H9 (cell line): ENCODE measurements around the gene LMCD1. TPM values are rescaled to one million over a fixed set of nuclear protein-coding genes. Genes with fewer than 3 reads are reported as not detected.

Experiments
- DNase-seq: peaks from one replicate; pipeline ENCODE4 v3.0.0-alpha.2; 2017
- H2AFZ ChIP-seq: one replicate; pipeline ENCODE4 v1.6.1; 2013; ENCODE audit warnings: mild to moderate bottlenecking, low read length, control low read depth, moderate library complexity
- H2AK5ac ChIP-seq: 2 replicates; pipeline ENCODE4 v1.6.1; 2013; ENCODE audit warnings: low read length, control low read depth, mixed read lengths; ENCODE audit not compliant: insufficient read length
- H2BK120ac ChIP-seq: one replicate; pipeline ENCODE4 v1.6.1; 2013; ENCODE audit warnings: low read depth, mild to moderate bottlenecking, low read length, control low read depth, inconsistent platforms; ENCODE audit not compliant: poor library complexity, severe bottlenecking
- H2BK12ac ChIP-seq: 2 replicates; pipeline ENCODE4 v1.6.1; 2013; ENCODE audit warnings: low read length, control low read depth, mixed read lengths, low read depth; ENCODE audit not compliant: insufficient read length
- H2BK15ac ChIP-seq: 2 replicates; pipeline ENCODE4 v1.6.1; 2013; ENCODE audit warnings: low read depth, low read length, control low read depth
- H2BK20ac ChIP-seq: one replicate; pipeline ENCODE4 v1.6.1; 2013; ENCODE audit warnings: low read depth, mild to moderate bottlenecking, low read length, control low read depth, inconsistent platforms; ENCODE audit not compliant: poor library complexity, severe bottlenecking
- H2BK5ac ChIP-seq: 2 replicates; pipeline ENCODE4 v1.6.1; 2013; ENCODE audit warnings: low read length, control low read depth, mixed read lengths; ENCODE audit not compliant: insufficient read length
- H3K14ac ChIP-seq: 2 replicates; pipeline ENCODE4 v1.6.1; 2013; ENCODE audit warnings: low read length, control low read depth; ENCODE audit not compliant: insufficient read depth
- H3K18ac ChIP-seq: 2 replicates; pipeline ENCODE4 v1.6.1; 2013; ENCODE audit warnings: low read depth, mild to moderate bottlenecking, mixed read lengths, low read length, control low read depth; ENCODE audit not compliant: insufficient read length
- H3K23ac ChIP-seq: 2 replicates; pipeline ENCODE4 v1.6.1; 2013; ENCODE audit warnings: low read length, control low read depth, mixed read lengths, low read depth; ENCODE audit not compliant: insufficient read length
- H3K23me2 ChIP-seq: 2 replicates; pipeline ENCODE4 v1.6.1; 2013; ENCODE audit warnings: low read depth, mild to moderate bottlenecking, mixed read lengths, low read length, control low read depth; ENCODE audit not compliant: insufficient read length, poor library complexity, severe bottlenecking
- H3K27ac ChIP-seq: 2 replicates; pipeline ENCODE4 v1.5.1; 2013; ENCODE audit warnings: low read length, control low read depth, mixed read lengths, low read depth; ENCODE audit not compliant: insufficient read length
- H3K27me3 ChIP-seq: 2 replicates; pipeline ENCODE4 v1.6.1; 2013; ENCODE audit warnings: low read length, control low read depth, inconsistent platforms; ENCODE audit not compliant: insufficient read depth
- H3K4ac ChIP-seq: 2 replicates; pipeline ENCODE4 v1.6.1; 2013; ENCODE audit warnings: low read depth, mild to moderate bottlenecking, control low read depth, inconsistent platforms, low read length, moderate library complexity
- H3K4me1 ChIP-seq: 2 replicates; pipeline ENCODE4 v1.6.1; 2013; ENCODE audit warnings: low read length, control low read depth, inconsistent platforms; ENCODE audit not compliant: insufficient read depth
- H3K4me2 ChIP-seq: 2 replicates; pipeline ENCODE4 v1.6.1; 2013; ENCODE audit warnings: low read length, control low read depth, mixed read lengths; ENCODE audit not compliant: insufficient read length, insufficient read depth
- H3K56ac ChIP-seq: 2 replicates; pipeline ENCODE4 v1.6.1; 2013; ENCODE audit warnings: low read depth, mild to moderate bottlenecking, mixed read lengths, low read length, control low read depth; ENCODE audit not compliant: insufficient read length
- H3K79me1 ChIP-seq: 2 replicates; pipeline ENCODE4 v1.6.1; 2013; ENCODE audit warnings: low read depth, mild to moderate bottlenecking, moderate library complexity, low read length, control low read depth, inconsistent platforms; ENCODE audit not compliant: insufficient read depth, poor library complexity, severe bottlenecking
- H3K79me2 ChIP-seq: 2 replicates; pipeline ENCODE4 v1.6.1; 2013; ENCODE audit warnings: low read length, control low read depth, inconsistent platforms; ENCODE audit not compliant: insufficient read depth
- H3K9ac ChIP-seq: 2 replicates; pipeline ENCODE4 v1.6.1; 2013; ENCODE audit warnings: low read length, control low read depth, mixed read lengths; ENCODE audit not compliant: insufficient read length; ENCODE audit errors: extremely low read depth
- H3K9me3 ChIP-seq: one replicate; pipeline ENCODE4 v1.6.1; 2013; ENCODE audit warnings: low read depth, low read length, inconsistent platforms; ENCODE audit not compliant: control insufficient read depth
- H3T11ph ChIP-seq: one replicate; pipeline ENCODE4 v1.6.1; 2013; ENCODE audit warnings: mild to moderate bottlenecking, low read length, control low read depth, inconsistent platforms
- H4K20me1 ChIP-seq: one replicate; pipeline ENCODE4 v1.6.1; 2013; ENCODE audit not compliant: control insufficient read depth, insufficient read length, insufficient read depth
- H4K5ac ChIP-seq: 2 replicates; pipeline ENCODE4 v1.6.1; 2013; ENCODE audit warnings: low read depth, mild to moderate bottlenecking, mixed read lengths, low read length, control low read depth; ENCODE audit not compliant: insufficient read length
- H4K8ac ChIP-seq: replicated peaks from 2 replicates; pipeline ENCODE4 v1.6.1; 2013; ENCODE audit warnings: low read length, control low read depth, mixed read lengths, low read depth; ENCODE audit not compliant: insufficient read length
- H4K91ac ChIP-seq: 2 replicates; pipeline ENCODE4 v1.6.1; 2013; ENCODE audit warnings: low read depth, mild to moderate bottlenecking, moderate library complexity, mixed read lengths, low read length, control low read depth; ENCODE audit not compliant: insufficient read length
- H3K27ac Mint-ChIP-seq, 3 experiments: 2 replicates in 2 of 3; 3 replicates in 1 of 3; pipeline ENCODE4 v1.8.0; 2020 to 2021; ENCODE audit warnings: mixed read lengths in 3 of 3, mild to moderate bottlenecking in 1 of 3, moderate library complexity in 1 of 3
- H3K27me3 Mint-ChIP-seq: 2 replicates; pipeline ENCODE4 v1.8.0; 2021; ENCODE audit warnings: low read depth, mild to moderate bottlenecking, moderate library complexity, mixed read lengths
- H3K36me3 Mint-ChIP-seq, 3 experiments: 2 replicates in 2 of 3; 3 replicates in 1 of 3; pipeline ENCODE4 v1.8.0; 2020 to 2021; ENCODE audit warnings: low read depth in 3 of 3, mixed read lengths in 3 of 3; ENCODE audit not compliant: insufficient read depth in 1 of 3
- H3K4me1 Mint-ChIP-seq, 2 experiments: 2 replicates each; pipeline ENCODE4 v1.8.0; 2020; ENCODE audit warnings: mixed read lengths in 2 of 2
- H3K4me3 Mint-ChIP-seq, 2 experiments: 2 replicates in 1 of 2; 3 replicates in 1 of 2; pipeline ENCODE4 v1.8.0; 2020 to 2021; ENCODE audit warnings: mild to moderate bottlenecking in 2 of 2, mixed read lengths in 2 of 2, moderate library complexity in 1 of 2
- H3K9me3 Mint-ChIP-seq, 2 experiments: 2 replicates in 1 of 2; 3 replicates in 1 of 2; pipeline ENCODE4 v1.8.0; 2020; ENCODE audit warnings: mild to moderate bottlenecking in 2 of 2, mixed read lengths in 2 of 2, moderate library complexity in 1 of 2
- WGBS: extraction: QIAGEN DNeasy Blood & Tissue Kit; methylation state at CpG from one replicate; pipeline ENCODE4 v1.1.7; 2013; ENCODE audit warnings: missing lambda C conversion rate, low lambda C conversion rate, mixed read lengths; ENCODE audit not compliant: insufficient read length; ENCODE audit errors: extremely low coverage; 5-methylcytosine and 5-hydroxymethylcytosine counted together
- total RNA-seq: library from RNA; stranded (reverse); gene quantifications from 2 replicates; pipeline ENCODE4 v1.2.1, GENCODE V29; 2021
- TF ChIP-seq, protein P1 (sequence below): fragments of 200-600 bp; sonication (generic); conservative IDR thresholded peaks from 3 replicates; pipeline ENCODE4 v1.8.0; 2021; ENCODE audit warnings: antibody characterized with exemption, mild to moderate bottlenecking

Gene LMCD1
- total RNA-seq, 1 experiment from 2014 or later, result 19.2 TPM

GRCh38 chr3:8485141-8485870, 16.3 kb upstream of the LMCD1 start:
- H2AFZ ChIP-seq, result no peak overlapping the region
- H3K4me2 ChIP-seq, result no peak overlapping the region
- Mint-ChIP-seq H3K9me3 (peaks cover 7 to 11% of the 10 kb centered on the region in 2 experiments; a peak in 3 of 5 replicates), H3K36me3 (peaks cover 6 to 43% (median 35%) of the 10 kb centered on the region in 3 experiments; a peak in 6 of 7 replicates), H3K4me3 (no peak overlapping the region), H3K27me3 (no peaks in the 10 kb centered on the region), H3K27ac (no peak overlapping the region), H3K4me1 (peaks cover 12 to 17% of the 10 kb centered on the region in 2 experiments)
- no peak overlapping the region for H2BK120ac ChIP-seq
- TF ChIP-seq, protein P1, sequence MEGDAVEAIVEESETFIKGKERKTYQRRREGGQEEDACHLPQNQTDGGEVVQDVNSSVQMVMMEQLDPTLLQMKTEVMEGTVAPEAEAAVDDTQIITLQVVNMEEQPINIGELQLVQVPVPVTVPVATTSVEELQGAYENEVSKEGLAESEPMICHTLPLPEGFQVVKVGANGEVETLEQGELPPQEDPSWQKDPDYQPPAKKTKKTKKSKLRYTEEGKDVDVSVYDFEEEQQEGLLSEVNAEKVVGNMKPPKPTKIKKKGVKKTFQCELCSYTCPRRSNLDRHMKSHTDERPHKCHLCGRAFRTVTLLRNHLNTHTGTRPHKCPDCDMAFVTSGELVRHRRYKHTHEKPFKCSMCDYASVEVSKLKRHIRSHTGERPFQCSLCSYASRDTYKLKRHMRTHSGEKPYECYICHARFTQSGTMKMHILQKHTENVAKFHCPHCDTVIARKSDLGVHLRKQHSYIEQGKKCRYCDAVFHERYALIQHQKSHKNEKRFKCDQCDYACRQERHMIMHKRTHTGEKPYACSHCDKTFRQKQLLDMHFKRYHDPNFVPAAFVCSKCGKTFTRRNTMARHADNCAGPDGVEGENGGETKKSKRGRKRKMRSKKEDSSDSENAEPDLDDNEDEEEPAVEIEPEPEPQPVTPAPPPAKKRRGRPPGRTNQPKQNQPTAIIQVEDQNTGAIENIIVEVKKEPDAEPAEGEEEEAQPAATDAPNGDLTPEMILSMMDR, result no peak
- H3K9me3 ChIP-seq, result no peaks in the 10 kb centered on the region
- H3K9ac ChIP-seq, result no peak overlapping the region
- no peak overlapping the region for H3K4ac ChIP-seq
- no peak overlapping the region for H3T11ph ChIP-seq
- H3K27ac ChIP-seq, result no peak overlapping the region
- no peak overlapping the region for H2BK20ac ChIP-seq
- H3K23me2 ChIP-seq, result no peaks in the 10 kb centered on the region
- H2BK15ac ChIP-seq, result no peak overlapping the region
- H2BK12ac ChIP-seq, result no peak overlapping the region
- no peaks in the 10 kb centered on the region for H3K4me1 ChIP-seq
- H4K5ac ChIP-seq, result no peak overlapping the region
- H4K20me1 ChIP-seq, result no peaks in the 10 kb centered on the region
- DNase-seq, result no peak
- no peak overlapping the region for H2BK5ac ChIP-seq
- H4K91ac ChIP-seq, result no peak overlapping the region
- H4K8ac ChIP-seq, result no peak overlapping the region
- no peak overlapping the region for H3K18ac ChIP-seq
- no peak overlapping the region for H3K23ac ChIP-seq
- no peak overlapping the region for H2AK5ac ChIP-seq
- no CpG with 5 or more reads among the region's 3 CpGs for WGBS
- no peaks in the 10 kb centered on the region for H3K27me3 ChIP-seq
- H3K79me1 ChIP-seq, result no peaks in the 10 kb centered on the region
- no peak overlapping the region for H3K14ac ChIP-seq
- no peak overlapping the region for H3K56ac ChIP-seq
- H3K79me2 ChIP-seq, result no peaks in the 10 kb centered on the region
